GM12891 (cell line): ENCODE results near the gene ADGRA3.

ENCODE experiments used
- POLR2A ChIP-seq: IDR thresholded peaks from 2 replicates; pipeline ENCODE4 v1.6.1; 2011; ENCODE audit warnings: low read depth, low read length, control low read depth
- POLR2AphosphoS5 ChIP-seq: IDR thresholded peaks from 2 replicates; pipeline ENCODE4 v1.6.1; 2011; ENCODE audit warnings: low read depth, low read length, control low read depth

DNA sequence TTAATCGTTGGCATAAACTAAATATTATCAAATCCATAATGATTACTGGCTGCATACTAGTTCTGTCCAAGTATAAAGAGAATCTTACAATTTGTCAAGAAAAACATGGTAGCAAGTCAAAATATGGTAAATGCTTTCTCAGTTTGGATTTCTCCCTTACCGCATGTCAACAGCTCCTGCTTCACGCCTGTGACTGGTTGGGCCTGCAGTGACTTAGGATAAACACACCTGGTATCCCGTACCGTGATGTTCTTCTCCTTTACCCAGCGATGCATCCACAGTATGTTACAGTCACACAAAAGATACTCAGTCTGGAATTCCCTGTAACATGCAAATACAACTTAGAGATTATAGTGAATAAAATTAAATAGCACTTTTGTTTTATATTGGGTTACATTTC, 71.1 kb downstream of the ADGRA3 start:
- TF ChIP-seq POLR2A (no peak), POLR2AphosphoS5 (no peak)
